Measurements from ENCODE around the gene UBA1.

Gene UBA1

GRCh38 chrX:47193475-47194193 lies at the start of gene UBA1:
TSS of gene UBA1 (plus strand) at chrX:47193829. CDS start at chrX:47198803, 4,974 bp downstream.
- H3K4me1 ChIP-seq (ENCODE audit: insufficient read depth, low read length, poor library complexity, severe bottlenecking): peaks cover 28% of the 10 kb centered on the region
- H3K36me3 ChIP-seq (ENCODE audit: insufficient read depth, low read length): peaks cover 3% of the 10 kb centered on the region; the same call in 1 of the 2 replicates
- peak within 1 kb of the TSS; percentile 97 for H3K4me3 ChIP-seq (ENCODE audit: low read length, poor library complexity, severe bottlenecking)
- peaks cover 63% of the 10 kb centered on the region for H3K79me2 ChIP-seq (ENCODE audit: insufficient read depth, low read length)
- H2AFZ ChIP-seq (ENCODE audit: low read length): 0 out of 2 replicates have a peak within 1 kb of the TSS, but pooled peaks have one; percentile 49
- H3K4me2 ChIP-seq (ENCODE audit: low read depth, low read length, poor library complexity, severe bottlenecking): peak within 1 kb of the TSS; percentile 92
- no peaks in the 10 kb centered on the region for H3K9me3 ChIP-seq (ENCODE audit: insufficient read depth, low read depth, low read length)
- H3K9me2 ChIP-seq (replicated peaks; ENCODE audit: low read depth, low read length): no peaks in the 10 kb centered on the region
- H3K27me3 ChIP-seq (ENCODE audit: insufficient read depth, low read length, poor library complexity, severe bottlenecking): peaks cover 5% of the 10 kb centered on the region
- peaks cover 36% of the 10 kb centered on the region for H4K20me1 ChIP-seq (ENCODE audit: insufficient read depth, low read length, poor library complexity, severe bottlenecking)
- no peaks in the 10 kb centered on the region for H3F3A ChIP-seq (ENCODE audit: low read depth)
- no peak for TF ChIP-seq EZH2phosphoT487 (IDR thresholded peaks at IDR 0.05; ENCODE audit: borderline replicate concordance)
- TF ChIP-seq CTCF (conservative IDR thresholded peaks at IDR 0.05; ENCODE audit: low read length): peak; percentile 58
- H3K9ac ChIP-seq (ENCODE audit: low read depth, low read length, poor library complexity, severe bottlenecking): peak within 1 kb of the TSS; percentile 96

- H2AFZ ChIP-seq (ENCODE audit: low read length): peak overlapping the region; percentile 93
- peaks cover 39% of the 10 kb centered on the region for H4K20me1 ChIP-seq (ENCODE audit: insufficient read depth, low read length, poor library complexity, severe bottlenecking)
- TF ChIP-seq CTCF (conservative IDR thresholded peaks at IDR 0.05; ENCODE audit: low read length): no peak
- TF ChIP-seq EZH2phosphoT487 (IDR thresholded peaks at IDR 0.05; ENCODE audit: borderline replicate concordance): no peak
- peaks cover 8% of the 10 kb centered on the region for H3K4me1 ChIP-seq (ENCODE audit: insufficient read depth, low read length, poor library complexity, severe bottlenecking)
- H3K4me2 ChIP-seq (ENCODE audit: low read depth, low read length, poor library complexity, severe bottlenecking): peak overlapping the region; percentile 82
- peak overlapping the region; percentile 93 for H3K4me3 ChIP-seq (ENCODE audit: low read length, poor library complexity, severe bottlenecking)
- no peaks in the 10 kb centered on the region for H3K9me3 ChIP-seq (ENCODE audit: insufficient read depth, low read depth, low read length)
- H3K36me3 ChIP-seq (ENCODE audit: insufficient read depth, low read length): peaks cover 5% of the 10 kb centered on the region; the same call in 1 of the 2 replicates
- no peaks in the 10 kb centered on the region for H3F3A ChIP-seq (ENCODE audit: low read depth)
- H3K9me2 ChIP-seq (replicated peaks; ENCODE audit: low read depth, low read length): no peaks in the 10 kb centered on the region
- H3K27me3 ChIP-seq (ENCODE audit: insufficient read depth, low read length, poor library complexity, severe bottlenecking): no peaks in the 10 kb centered on the region
- peak overlapping the region; percentile 94 for H3K9ac ChIP-seq (ENCODE audit: low read depth, low read length, poor library complexity, severe bottlenecking)
- H3K79me2 ChIP-seq (ENCODE audit: insufficient read depth, low read length): peaks cover 63% of the 10 kb centered on the region
Measured at GRCh38 chrX:47143894-47144625, 49.6 kb upstream of the UBA1 start.

GRCh38 chrX:47144626-47145394 lies 48.8 kb upstream of the UBA1 start, which contains the start of the genes NDUFB11 and RBM10:
TSS of gene NDUFB11 (minus strand) at chrX:47144702. CDS start at chrX:47144679, 23 bp downstream.
TSS of gene RBM10 (plus strand) at chrX:47145221. CDS start at chrX:47147482, 2,261 bp downstream.
- H3F3A ChIP-seq (ENCODE audit: low read depth): no peaks in the 10 kb centered on the region
- H3K4me1 ChIP-seq (ENCODE audit: insufficient read depth, low read length, poor library complexity, severe bottlenecking): peaks cover 8% of the 10 kb centered on the region
- peak within 1 kb of the TSS; percentile 94 for H3K9ac ChIP-seq (ENCODE audit: low read depth, low read length, poor library complexity, severe bottlenecking)
- TF ChIP-seq EZH2phosphoT487 (IDR thresholded peaks at IDR 0.05; ENCODE audit: borderline replicate concordance) (no peak), CTCF (conservative IDR thresholded peaks at IDR 0.05; ENCODE audit: low read length) (peak; percentile 51)
- H3K36me3 ChIP-seq (ENCODE audit: insufficient read depth, low read length): peaks cover 5% of the 10 kb centered on the region; the same call in 1 of the 2 replicates
- peaks cover 40% of the 10 kb centered on the region for H4K20me1 ChIP-seq (ENCODE audit: insufficient read depth, low read length, poor library complexity, severe bottlenecking)
- peak within 1 kb of the TSS; percentile 93 for H2AFZ ChIP-seq (ENCODE audit: low read length)
- H3K9me2 ChIP-seq (replicated peaks; ENCODE audit: low read depth, low read length): no peaks in the 10 kb centered on the region
- peaks cover 70% of the 10 kb centered on the region for H3K79me2 ChIP-seq (ENCODE audit: insufficient read depth, low read length)
- H3K9me3 ChIP-seq (ENCODE audit: insufficient read depth, low read depth, low read length): no peaks in the 10 kb centered on the region
- H3K27me3 ChIP-seq (ENCODE audit: insufficient read depth, low read length, poor library complexity, severe bottlenecking): no peaks in the 10 kb centered on the region
- peak within 1 kb of the TSS; percentile 87 for H3K4me2 ChIP-seq (ENCODE audit: low read depth, low read length, poor library complexity, severe bottlenecking)
- peak within 1 kb of the TSS; percentile 93 for H3K4me3 ChIP-seq (ENCODE audit: low read length, poor library complexity, severe bottlenecking)
